ENCODE results near the gene CCNG2. TPM values are rescaled to one million over a fixed set of nuclear protein-coding genes. Genes with fewer than 3 reads are reported as not detected.

CCNG2 gene
- total RNA-seq, 1 experiment from 2014 or later = 9.2 TPM

DNA sequence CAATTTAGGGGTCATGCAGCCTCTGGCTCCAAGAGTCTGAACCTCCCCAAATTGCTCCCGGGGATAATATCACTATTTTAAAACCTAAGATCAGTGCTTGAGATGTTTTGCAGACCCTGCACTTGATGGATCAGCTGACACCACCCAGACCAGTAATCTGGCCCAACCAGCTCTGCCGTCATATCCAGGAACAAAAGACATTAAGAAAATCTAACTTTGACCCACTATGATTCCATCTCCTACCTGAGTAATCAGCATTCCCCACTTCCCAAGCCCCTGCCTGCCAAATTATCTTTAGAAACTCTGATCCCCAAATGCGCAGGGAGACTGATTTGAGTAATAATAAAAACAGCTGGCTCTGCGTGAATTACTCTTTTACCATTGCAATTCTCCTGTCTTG lies 34.4 kb upstream of the CCNG2 start:
- H3K36me3 ChIP-seq (ENCODE audit: insufficient read depth, low read length, poor library complexity, severe bottlenecking) = no peaks in the 10 kb centered on the region
- TF ChIP-seq, protein P1, sequence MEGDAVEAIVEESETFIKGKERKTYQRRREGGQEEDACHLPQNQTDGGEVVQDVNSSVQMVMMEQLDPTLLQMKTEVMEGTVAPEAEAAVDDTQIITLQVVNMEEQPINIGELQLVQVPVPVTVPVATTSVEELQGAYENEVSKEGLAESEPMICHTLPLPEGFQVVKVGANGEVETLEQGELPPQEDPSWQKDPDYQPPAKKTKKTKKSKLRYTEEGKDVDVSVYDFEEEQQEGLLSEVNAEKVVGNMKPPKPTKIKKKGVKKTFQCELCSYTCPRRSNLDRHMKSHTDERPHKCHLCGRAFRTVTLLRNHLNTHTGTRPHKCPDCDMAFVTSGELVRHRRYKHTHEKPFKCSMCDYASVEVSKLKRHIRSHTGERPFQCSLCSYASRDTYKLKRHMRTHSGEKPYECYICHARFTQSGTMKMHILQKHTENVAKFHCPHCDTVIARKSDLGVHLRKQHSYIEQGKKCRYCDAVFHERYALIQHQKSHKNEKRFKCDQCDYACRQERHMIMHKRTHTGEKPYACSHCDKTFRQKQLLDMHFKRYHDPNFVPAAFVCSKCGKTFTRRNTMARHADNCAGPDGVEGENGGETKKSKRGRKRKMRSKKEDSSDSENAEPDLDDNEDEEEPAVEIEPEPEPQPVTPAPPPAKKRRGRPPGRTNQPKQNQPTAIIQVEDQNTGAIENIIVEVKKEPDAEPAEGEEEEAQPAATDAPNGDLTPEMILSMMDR (conservative IDR thresholded peaks at IDR 0.05; ENCODE audit: low read depth, low read length) = no peak
- TF ChIP-seq EZH2 (IDR thresholded peaks at IDR 0.05; ENCODE audit: borderline replicate concordance, low read depth, low read length, poor library complexity, severe bottlenecking) = no peak
- no peak for DNase-seq (ENCODE audit: low spot score)
- no peaks in the 10 kb centered on the region for H3K27me3 ChIP-seq (replicated peaks; ENCODE audit: insufficient read depth, low read depth, low read length, poor library complexity)
- intact Hi-C loops (cut with micrococcal nuclease; ENCODE audit: unreplicated experiment) = no loop called here
- ChIA-PET CTCF (no interaction called here), POLR2A (ENCODE audit: low non-redundant PET) (no interaction called here)
- no peak overlapping the region for H3K27ac ChIP-seq (ENCODE audit: low read depth, low read length, poor library complexity, severe bottlenecking)
- no peaks in the 10 kb centered on the region for H3K9me3 ChIP-seq (ENCODE audit: low read depth, low read length, poor library complexity, severe bottlenecking)
- BruUV-seq (replicated peaks) = no TSS peak
- H3K4me3 ChIP-seq (ENCODE audit: low read depth, low read length, poor library complexity, severe bottlenecking) = no peak overlapping the region
- no peaks in the 10 kb centered on the region for H3K4me1 ChIP-seq (ENCODE audit: insufficient read depth, low read length, poor library complexity, severe bottlenecking)

DNA sequence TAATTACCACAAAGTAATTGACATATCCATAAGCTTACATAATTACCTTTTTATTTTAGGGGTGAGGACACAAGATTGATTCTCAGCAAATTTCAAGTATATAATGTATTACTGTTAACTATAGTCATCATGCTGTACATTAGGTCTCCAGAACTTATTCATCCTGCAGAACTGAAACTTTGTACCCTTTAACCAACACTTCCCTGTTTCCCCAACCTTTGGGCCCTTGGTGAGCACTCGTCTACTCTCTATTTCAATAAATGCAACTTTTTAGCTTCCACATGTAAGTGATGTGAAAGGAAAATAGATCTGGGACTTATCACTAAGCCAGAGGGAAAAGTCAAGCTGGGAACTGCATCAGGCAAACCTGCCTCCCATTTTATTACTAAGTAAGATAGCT lies 33.6 kb upstream of the CCNG2 start:
- ChIA-PET CTCF (no interaction called here), POLR2A (ENCODE audit: low non-redundant PET) (no interaction called here)
- Histone ChIP-seq H3K4me3 (ENCODE audit: low read depth, low read length, poor library complexity, severe bottlenecking) (no peak overlapping the region), H3K9me3 (ENCODE audit: low read depth, low read length, poor library complexity, severe bottlenecking) (no peaks in the 10 kb centered on the region), H3K4me1 (ENCODE audit: insufficient read depth, low read length, poor library complexity, severe bottlenecking) (no peaks in the 10 kb centered on the region), H3K27ac (ENCODE audit: low read depth, low read length, poor library complexity, severe bottlenecking) (no peak overlapping the region), H3K36me3 (ENCODE audit: insufficient read depth, low read length, poor library complexity, severe bottlenecking) (no peaks in the 10 kb centered on the region), H3K27me3 (replicated peaks; ENCODE audit: insufficient read depth, low read depth, low read length, poor library complexity) (no peaks in the 10 kb centered on the region)
- intact Hi-C loops (cut with micrococcal nuclease; ENCODE audit: unreplicated experiment) = no loop called here
- DNase-seq (ENCODE audit: low spot score) = no peak
- no TSS peak for BruUV-seq (replicated peaks)
- TF ChIP-seq, protein P1 (conservative IDR thresholded peaks at IDR 0.05; ENCODE audit: low read depth, low read length) = no peak
- no peak for TF ChIP-seq EZH2 (IDR thresholded peaks at IDR 0.05; ENCODE audit: borderline replicate concordance, low read depth, low read length, poor library complexity, severe bottlenecking)

DNA sequence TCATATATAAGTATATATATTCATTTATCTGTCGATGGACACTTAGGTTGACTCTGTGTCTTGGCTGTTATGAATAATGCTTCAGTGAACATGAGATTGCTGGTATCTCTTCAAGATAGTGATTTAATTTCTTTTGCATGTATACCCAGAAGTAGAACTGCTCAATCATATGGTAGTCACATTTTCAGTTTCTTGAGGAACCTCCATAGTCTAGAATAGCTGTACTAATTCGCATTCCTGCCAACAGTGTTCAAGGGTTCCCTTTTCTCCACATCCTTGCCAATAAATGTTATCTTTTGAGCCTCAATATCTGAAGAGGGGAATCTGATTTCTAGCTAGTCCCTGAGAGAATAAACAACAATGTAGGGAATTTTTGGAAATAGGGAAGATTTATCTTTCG lies 32.4 kb upstream of the CCNG2 start:
- Histone ChIP-seq H3K4me1 (ENCODE audit: insufficient read depth, low read length, poor library complexity, severe bottlenecking) (no peaks in the 10 kb centered on the region), H3K4me3 (ENCODE audit: low read depth, low read length, poor library complexity, severe bottlenecking) (no peak overlapping the region), H3K27me3 (replicated peaks; ENCODE audit: insufficient read depth, low read depth, low read length, poor library complexity) (no peaks in the 10 kb centered on the region), H3K36me3 (ENCODE audit: insufficient read depth, low read length, poor library complexity, severe bottlenecking) (no peaks in the 10 kb centered on the region), H3K9me3 (ENCODE audit: low read depth, low read length, poor library complexity, severe bottlenecking) (no peaks in the 10 kb centered on the region), H3K27ac (ENCODE audit: low read depth, low read length, poor library complexity, severe bottlenecking) (no peak overlapping the region)
- DNase-seq (ENCODE audit: low spot score) = no peak
- CTCF ChIA-PET = no interaction called here
- intact Hi-C loops (cut with micrococcal nuclease; ENCODE audit: unreplicated experiment) = no loop called here
- BruUV-seq (replicated peaks) = no TSS peak
- POLR2A ChIA-PET (ENCODE audit: low non-redundant PET) = no interaction called here
- TF ChIP-seq, protein P1 (conservative IDR thresholded peaks at IDR 0.05; ENCODE audit: low read depth, low read length) = no peak
- no peak for TF ChIP-seq EZH2 (IDR thresholded peaks at IDR 0.05; ENCODE audit: borderline replicate concordance, low read depth, low read length, poor library complexity, severe bottlenecking)
